HFFc6 (cell line): ENCODE measurements around the gene ADCY2. TPM values are rescaled to one million over a fixed set of nuclear protein-coding genes. Genes with fewer than 3 reads are reported as not detected.

Experiments used
- DNase-seq: peaks from one replicate; pipeline ENCODE4 v3.0.0-alpha.2; 2018
- H3K27ac Mint-ChIP-seq: 2 replicates; pipeline ENCODE4 v1.8.0; 2020; ENCODE audit warnings: mild to moderate bottlenecking, mixed read lengths
- H3K27me3 Mint-ChIP-seq: 2 replicates; pipeline ENCODE4 v1.8.0; 2021; ENCODE audit warnings: mild to moderate bottlenecking, moderate library complexity, mixed read lengths; ENCODE audit not compliant: insufficient read depth
- H3K36me3 Mint-ChIP-seq: 2 replicates; pipeline ENCODE4 v1.8.0; 2021; ENCODE audit warnings: low read depth, mixed read lengths
- H3K4me1 Mint-ChIP-seq: 2 replicates; pipeline ENCODE4 v1.8.0; 2020; ENCODE audit warnings: low read depth, mixed read lengths
- H3K4me3 Mint-ChIP-seq: 2 replicates; pipeline ENCODE4 v1.8.0; 2020; ENCODE audit warnings: mild to moderate bottlenecking, moderate library complexity, mixed read lengths
- H3K9me3 Mint-ChIP-seq: 2 replicates; pipeline ENCODE4 v1.8.0; 2020; ENCODE audit warnings: mild to moderate bottlenecking, mixed read lengths
- CTCF ChIP-seq: fragments of 200-600 bp; sonication (generic); IDR thresholded peaks from 2 replicates; pipeline ENCODE4 v1.5.0; 2021; ENCODE audit warnings: antibody characterized with exemption, mild to moderate bottlenecking
- total RNA-seq, 6 experiments: library from RNA; stranded (reverse); fragmentation: NEBNext Ultra II Directional; extraction: Animal tissue kit (Norgen Biotek cat#: 25700); gene quantifications; 2 replicates in 1 of 6; 3 replicates in 5 of 6; pipeline ENCODE4 v1.2.3, GENCODE V29; 2021

Gene ADCY2
- total RNA-seq, 6 experiments from 2014 or later: not detected

GRCh38 chr5:7657153-7657552, 261.2 kb downstream of the ADCY2 start:
- H3K27me3 Mint-ChIP-seq: no peaks in the 10 kb centered on the region; the same call in 1 of the 2 replicates
- no peak overlapping the region for H3K4me3 Mint-ChIP-seq
- H3K36me3 Mint-ChIP-seq: peaks cover 12% of the 10 kb centered on the region; the same call in 1 of the 2 replicates
- TF ChIP-seq CTCF: no peak
- H3K27ac Mint-ChIP-seq: no peak overlapping the region
- H3K4me1 Mint-ChIP-seq: no peaks in the 10 kb centered on the region
- no peak for DNase-seq
- peaks cover 50% of the 10 kb centered on the region for H3K9me3 Mint-ChIP-seq

- no peak for DNase-seq
- no peak overlapping the region for H3K27ac Mint-ChIP-seq
- H3K36me3 Mint-ChIP-seq: no peaks in the 10 kb centered on the region
Observed at GRCh38 chr5:7659420-7659819, 263.5 kb downstream of the ADCY2 start.

GRCh38 chr5:7662289-7662688, 266.4 kb downstream of the ADCY2 start:
- TF ChIP-seq CTCF: no peak
- Mint-ChIP-seq H3K4me1 (0 out of 2 replicates have a peak, but pooled peaks cover 4% of the 10 kb centered on the region), H3K27me3 (no peaks in the 10 kb centered on the region; the same call in 1 of the 2 replicates), H3K9me3 (peaks cover 33% of the 10 kb centered on the region), H3K4me3 (no peak overlapping the region), H3K27ac (no peak overlapping the region), H3K36me3 (peaks cover 4% of the 10 kb centered on the region; the same call in 1 of the 2 replicates)
- DNase-seq: no peak

More at GRCh38 chr5:7659420-7659819, 263.5 kb downstream of the ADCY2 start:
- Mint-ChIP-seq H3K4me3 (no peak overlapping the region), H3K9me3 (peaks cover 31% of the 10 kb centered on the region), H3K27me3 (no peaks in the 10 kb centered on the region; the same call in 1 of the 2 replicates), H3K4me1 (no peaks in the 10 kb centered on the region)
- no peak for TF ChIP-seq CTCF

GRCh38 chr5:7663808-7664207, 267.9 kb downstream of the ADCY2 start:
- no peak for DNase-seq
- no peak for TF ChIP-seq CTCF
- Mint-ChIP-seq H3K36me3 (peaks cover 4% of the 10 kb centered on the region; the same call in 1 of the 2 replicates), H3K27me3 (no peaks in the 10 kb centered on the region; the same call in 1 of the 2 replicates), H3K4me1 (0 out of 2 replicates have a peak, but pooled peaks cover 4% of the 10 kb centered on the region), H3K4me3 (no peak overlapping the region), H3K9me3 (peaks cover 26% of the 10 kb centered on the region), H3K27ac (no peak overlapping the region)

GRCh38 chr5:7664208-7664607, 268.3 kb downstream of the ADCY2 start:
- DNase-seq: no peak
- H3K9me3 Mint-ChIP-seq: peaks cover 29% of the 10 kb centered on the region
- no peak overlapping the region for H3K4me3 Mint-ChIP-seq
- H3K27ac Mint-ChIP-seq: no peak overlapping the region
- H3K36me3 Mint-ChIP-seq: peaks cover 4% of the 10 kb centered on the region; the same call in 1 of the 2 replicates
- no peak for TF ChIP-seq CTCF
- H3K27me3 Mint-ChIP-seq: no peaks in the 10 kb centered on the region; the same call in 1 of the 2 replicates
- 0 out of 2 replicates have a peak, but pooled peaks cover 4% of the 10 kb centered on the region for H3K4me1 Mint-ChIP-seq
